NT2/D1 (cell line): ENCODE results near the gene HNRNPUL1.

Source experiments
- DNase-seq: peaks from one replicate; pipeline ENCODE4 v3.0.0-alpha.2; 2011; ENCODE audit warnings: low read depth, low spot score
- H3K27me3 ChIP-seq: 2 replicates; pipeline ENCODE4 v1.6.0; 2011; ENCODE audit warnings: mild to moderate bottlenecking; ENCODE audit not compliant: insufficient read length, insufficient read depth
- H3K36me3 ChIP-seq: 2 replicates; pipeline ENCODE4 v1.6.1; 2011; ENCODE audit warnings: mild to moderate bottlenecking, low read length, mixed read lengths; ENCODE audit not compliant: insufficient read depth, insufficient read length
- H3K4me1 ChIP-seq: 2 replicates; pipeline ENCODE4 v1.5.1; 2011; ENCODE audit not compliant: insufficient read depth, insufficient read length
- H3K4me3 ChIP-seq: 2 replicates; pipeline ENCODE4 v1.5.1; 2011; ENCODE audit warnings: low read depth; ENCODE audit not compliant: insufficient read length
- H3K9ac ChIP-seq: 2 replicates; pipeline ENCODE4 v1.6.0; 2011; ENCODE audit warnings: low read depth; ENCODE audit not compliant: insufficient read length
- H3K9me3 ChIP-seq: 2 replicates; pipeline ENCODE4 v1.5.1; 2011; ENCODE audit warnings: mild to moderate bottlenecking, low read length; ENCODE audit not compliant: insufficient read depth
- SUZ12 ChIP-seq: IDR thresholded peaks from 2 replicates; pipeline ENCODE4 v1.6.1; 2011; ENCODE audit not compliant: insufficient read length, insufficient read depth; ENCODE audit errors: extremely low read depth
- YY1 ChIP-seq: IDR thresholded peaks from 2 replicates; pipeline ENCODE4 v1.6.1; 2011; ENCODE audit not compliant: insufficient read length, insufficient read depth
- ZNF274 ChIP-seq: IDR thresholded peaks from 2 replicates; pipeline ENCODE4 v1.6.1; 2011; ENCODE audit warnings: mild to moderate bottlenecking, low read depth, low read length

HNRNPUL1 gene

DNA sequence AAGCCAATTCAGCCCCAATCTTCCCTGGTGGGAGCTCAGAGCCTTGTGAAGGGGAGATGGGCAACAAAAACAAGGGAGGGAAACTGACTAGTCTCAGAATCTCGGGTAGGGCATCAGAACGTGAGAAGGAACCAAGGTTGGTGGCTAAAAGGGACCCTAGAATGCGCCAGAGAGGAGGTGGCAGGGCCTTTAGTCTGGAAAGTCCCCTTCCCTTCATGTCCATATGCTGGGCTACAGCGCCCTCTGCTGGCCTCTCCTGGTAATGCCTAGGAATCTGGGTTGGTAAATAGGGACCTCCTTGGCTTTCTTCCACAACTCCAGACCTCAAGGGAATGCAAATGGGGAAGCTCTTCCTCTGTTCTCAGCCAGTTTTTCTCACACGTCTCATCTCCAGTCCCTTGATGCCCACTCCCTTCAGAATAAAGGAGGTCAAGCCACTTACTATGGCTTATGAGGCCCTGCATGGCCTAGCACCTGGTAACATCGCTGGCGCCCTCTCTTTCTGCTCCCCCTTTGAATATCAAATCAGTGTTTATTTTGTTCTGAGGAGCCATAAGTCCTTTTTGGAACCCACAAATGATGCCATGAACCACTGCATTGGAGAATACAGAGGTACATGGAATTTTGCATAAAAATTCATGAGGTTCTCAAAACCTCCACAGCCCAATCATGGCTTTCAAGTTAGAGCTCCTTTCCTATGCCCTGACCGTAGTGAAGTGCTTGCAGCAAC lies 44.4 kb downstream of the HNRNPUL1 start:
- TF ChIP-seq YY1 = no peak
- no peak for TF ChIP-seq SUZ12
- no peak for TF ChIP-seq ZNF274
- peak overlapping the region; percentile 32 for H3K9ac ChIP-seq
- no peaks in the 10 kb centered on the region for H3K9me3 ChIP-seq
- no peaks in the 10 kb centered on the region for H3K27me3 ChIP-seq
- peaks cover 58% of the 10 kb centered on the region for H3K36me3 ChIP-seq
- DNase-seq = peak; percentile 73
- peaks cover 5% of the 10 kb centered on the region for H3K4me1 ChIP-seq
- no peak overlapping the region for H3K4me3 ChIP-seq

DNA sequence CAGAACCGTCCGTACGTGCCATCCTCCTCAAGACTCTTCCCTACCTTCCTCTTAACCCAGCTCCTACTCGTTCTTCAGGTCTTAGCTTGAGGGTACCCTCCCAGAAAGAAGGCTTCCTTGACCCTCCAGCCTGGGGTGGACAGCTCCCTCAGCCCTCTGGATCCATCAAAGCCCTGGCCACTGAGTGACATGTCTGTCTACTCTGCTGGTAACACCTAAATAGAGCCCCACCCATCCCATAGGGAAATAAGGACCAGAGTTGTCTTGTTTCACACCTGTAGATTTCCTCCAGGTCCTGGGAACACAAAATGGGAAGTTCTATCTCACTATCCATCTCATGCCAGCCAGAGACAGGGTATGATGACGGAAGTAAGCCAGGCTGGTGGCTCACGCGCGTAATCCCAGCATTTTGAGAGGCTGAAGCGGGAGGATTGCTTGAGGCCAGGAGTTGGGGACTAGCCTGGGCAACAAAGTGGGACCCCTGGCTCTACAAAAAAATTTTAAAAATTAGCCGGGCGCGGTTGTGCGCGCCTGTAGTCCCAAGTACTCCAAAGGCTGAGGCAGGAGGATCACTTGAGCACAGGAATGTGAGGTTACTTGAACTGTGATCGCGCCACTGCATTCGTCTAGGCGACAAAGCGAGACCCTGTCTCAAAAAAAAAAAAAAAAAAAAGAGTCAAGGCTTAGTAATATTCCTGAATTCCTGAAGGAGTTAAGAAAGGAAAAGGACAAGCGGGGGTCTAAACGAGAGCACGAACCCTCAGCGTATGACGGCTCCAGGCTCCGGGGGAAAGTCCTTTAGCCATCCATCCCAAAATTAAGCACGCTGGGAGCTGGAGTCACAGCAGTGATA lies 45.2 kb downstream of the HNRNPUL1 start:
- no peak for DNase-seq
- Histone ChIP-seq H3K27me3 (no peaks in the 10 kb centered on the region), H3K9ac (peak overlapping the region; percentile 93), H3K4me1 (peaks cover 5% of the 10 kb centered on the region), H3K4me3 (peak overlapping the region; percentile 79), H3K9me3 (no peaks in the 10 kb centered on the region), H3K36me3 (peaks cover 56% of the 10 kb centered on the region)
- no peak for TF ChIP-seq YY1
- TF ChIP-seq SUZ12 = no peak
- no peak for TF ChIP-seq ZNF274

DNA sequence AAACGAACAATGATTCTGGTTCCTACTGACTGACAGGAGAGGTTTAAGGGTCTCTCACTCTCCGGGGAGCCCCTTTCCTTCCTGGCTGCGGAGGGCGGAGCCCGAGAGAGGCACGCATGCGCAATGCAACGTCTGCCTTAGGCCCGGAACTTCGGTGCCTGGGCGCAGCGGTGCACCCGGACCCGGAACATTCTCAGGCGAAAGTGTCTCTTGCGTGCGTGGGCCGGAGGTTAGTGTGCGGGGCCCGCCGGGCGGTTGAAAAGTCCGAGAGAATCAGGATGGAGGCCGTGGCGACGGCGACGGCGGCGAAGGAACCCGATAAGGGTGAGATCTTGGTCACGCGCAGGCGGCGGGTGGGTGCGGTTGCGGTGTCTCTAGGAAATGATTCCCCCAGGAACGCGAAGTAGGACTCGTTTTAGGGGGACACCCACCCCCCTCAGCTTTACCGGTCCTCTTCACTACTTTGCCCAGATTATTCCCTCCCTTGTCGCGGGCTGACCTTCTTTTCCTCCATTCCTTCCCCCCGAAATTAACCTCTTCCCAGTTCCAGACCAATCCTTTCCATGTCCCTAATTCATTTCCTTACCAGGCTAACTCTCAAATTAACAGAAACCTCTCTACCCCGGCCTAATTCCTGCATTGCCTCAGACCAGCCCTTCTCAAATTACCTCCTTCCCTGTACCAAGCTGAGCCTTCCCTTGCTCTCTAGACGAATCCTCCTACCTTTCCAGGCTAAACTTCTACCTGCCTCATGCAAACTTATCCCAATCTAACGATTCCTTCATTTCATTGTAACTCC lies 46.1 kb downstream of the HNRNPUL1 start, which contains the start of gene CCDC97:
Gene CCDC97, plus strand, starts transcription at position 140 of the 799 bp plus-strand sequence. Its CDS starts 139 bp downstream, at position 279.
- no peaks in the 10 kb centered on the region for H3K27me3 ChIP-seq
- peaks cover 5% of the 10 kb centered on the region for H3K4me1 ChIP-seq
- TF ChIP-seq ZNF274 = no peak
- peak; percentile 11 for TF ChIP-seq YY1
- H3K9ac ChIP-seq = peak within 1 kb of the TSS; percentile 93
- peak; percentile 66 for DNase-seq
- peaks cover 54% of the 10 kb centered on the region for H3K36me3 ChIP-seq
- H3K9me3 ChIP-seq = no peaks in the 10 kb centered on the region
- H3K4me3 ChIP-seq = peak within 1 kb of the TSS; percentile 79

DNA sequence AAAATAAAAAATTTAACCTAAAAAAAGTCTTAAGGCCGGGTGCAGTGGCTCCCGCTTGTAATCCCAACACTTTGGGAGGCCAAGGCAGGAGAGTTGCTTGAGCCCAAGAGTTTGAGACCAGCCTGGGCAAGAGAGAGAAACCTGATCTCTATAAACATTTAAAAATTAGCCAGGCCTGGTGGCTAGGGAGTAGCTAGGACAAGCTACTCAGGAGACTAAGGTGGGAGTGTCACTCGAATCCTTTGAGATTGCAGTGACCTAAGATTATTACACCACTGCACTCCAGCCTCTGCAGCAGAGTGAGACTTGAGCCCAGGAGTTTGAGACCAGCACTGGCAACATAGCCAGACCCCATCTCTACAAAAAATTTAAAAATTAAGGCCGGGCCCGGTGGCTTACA lies 46.9 kb downstream of the HNRNPUL1 start:
- peaks cover 5% of the 10 kb centered on the region for H3K4me1 ChIP-seq
- H3K27me3 ChIP-seq = no peaks in the 10 kb centered on the region
- no peak for TF ChIP-seq YY1
- TF ChIP-seq ZNF274 = no peak
- TF ChIP-seq SUZ12 = no peak
- no peak for DNase-seq
- H3K4me3 ChIP-seq = peak overlapping the region; percentile 79
- peaks cover under 1% of the 10 kb centered on the region; the same call in 1 of the 2 replicates for H3K9me3 ChIP-seq
- peaks cover 53% of the 10 kb centered on the region for H3K36me3 ChIP-seq
- peak overlapping the region; percentile 93 for H3K9ac ChIP-seq

DNA sequence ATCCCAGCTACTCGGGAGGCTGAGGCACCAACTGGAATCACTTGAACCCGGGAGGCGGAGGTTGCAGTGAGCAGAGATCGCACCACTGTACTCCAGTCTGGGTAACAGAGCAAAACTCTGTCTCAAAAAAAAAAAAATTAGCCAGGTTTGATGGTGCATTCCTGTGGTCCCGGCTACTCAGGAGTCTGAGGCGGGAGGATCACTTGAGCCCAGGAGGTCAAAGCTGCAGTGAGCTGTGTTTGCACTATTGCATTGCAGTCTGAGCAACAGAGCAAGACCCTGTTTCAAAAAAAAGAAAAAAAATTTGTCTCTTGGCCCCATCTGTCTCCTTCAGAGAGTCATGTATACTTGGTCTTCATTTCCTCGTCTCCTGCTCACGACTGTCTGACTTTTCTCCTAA lies 47.4 kb downstream of the HNRNPUL1 start:
- Histone ChIP-seq H3K27me3 (no peaks in the 10 kb centered on the region), H3K9me3 (peaks cover 6% of the 10 kb centered on the region; the same call in 1 of the 2 replicates), H3K9ac (peak overlapping the region; percentile 4), H3K4me1 (peaks cover 5% of the 10 kb centered on the region), H3K36me3 (peaks cover 53% of the 10 kb centered on the region), H3K4me3 (no peak overlapping the region)
- TF ChIP-seq SUZ12 (no peak), ZNF274 (no peak), YY1 (no peak)
- no peak for DNase-seq

DNA sequence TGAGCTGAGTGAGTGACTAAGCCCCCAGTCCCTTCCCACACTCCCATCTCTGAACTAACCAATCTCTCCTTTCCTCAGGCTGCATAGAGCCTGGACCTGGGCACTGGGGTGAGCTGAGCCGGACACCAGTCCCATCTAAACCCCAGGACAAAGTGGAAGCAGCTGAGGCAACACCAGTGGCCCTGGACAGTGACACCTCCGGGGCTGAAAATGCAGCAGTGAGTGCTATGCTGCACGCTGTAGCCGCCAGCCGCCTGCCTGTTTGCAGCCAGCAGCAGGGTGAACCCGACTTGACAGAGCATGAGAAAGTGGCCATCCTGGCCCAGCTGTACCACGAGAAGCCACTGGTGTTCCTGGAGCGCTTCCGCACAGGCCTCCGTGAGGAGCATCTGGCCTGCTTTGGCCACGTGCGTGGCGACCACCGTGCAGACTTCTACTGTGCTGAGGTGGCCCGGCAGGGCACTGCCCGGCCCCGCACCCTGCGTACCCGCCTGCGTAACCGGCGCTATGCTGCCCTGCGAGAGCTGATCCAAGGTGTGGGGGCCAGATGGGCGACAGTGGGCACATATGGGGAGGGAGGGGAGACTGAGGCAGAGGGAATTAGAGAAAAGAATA lies 52.2 kb downstream of the HNRNPUL1 start:
- TF ChIP-seq YY1 (no peak), ZNF274 (no peak), SUZ12 (no peak)
- Histone ChIP-seq H3K4me3 (no peak overlapping the region), H3K9ac (no peak overlapping the region), H3K4me1 (peaks cover 13% of the 10 kb centered on the region), H3K36me3 (peaks cover 81% of the 10 kb centered on the region), H3K27me3 (no peaks in the 10 kb centered on the region), H3K9me3 (peaks cover 7% of the 10 kb centered on the region; the same call in 1 of the 2 replicates)
- no peak for DNase-seq
